ELR (cell line): ENCODE data around the gene ELF5.

Experiments used
- DNase-seq: peaks from one replicate; pipeline ENCODE4 v3.0.0-alpha.2; 2015; ENCODE audit warnings: low read depth

The ELF5 gene

GRCh38 chr11:34492806-34493414, 20.7 kb downstream of the ELF5 start:
- DNase-seq: peak; percentile 73

- DNase-seq: no peak
Measured at GRCh38 chr11:34490304-34490703, 23.3 kb downstream of the ELF5 start.

GRCh38 chr11:34488855-34489557, 24.6 kb downstream of the ELF5 start:
- no peak for DNase-seq

GRCh38 chr11:34487430-34487829, 26.2 kb downstream of the ELF5 start:
- DNase-seq: no peak

- DNase-seq: no peak
Measured at GRCh38 chr11:34483106-34483874, 30.3 kb downstream of the ELF5 start.

GRCh38 chr11:34481307-34481706, 32.3 kb downstream of the ELF5 start:
- DNase-seq: no peak

GRCh38 chr11:34480314-34480713, 33.3 kb downstream of the ELF5 start:
- DNase-seq: no peak

GRCh38 chr11:34478845-34479663, 34.5 kb downstream of the ELF5 start:
- no peak for DNase-seq

- peak; percentile 8 for DNase-seq
Measured at GRCh38 chr11:34476849-34477248, 36.7 kb downstream of the ELF5 start.

- DNase-seq: no peak
Measured at GRCh38 chr11:34475656-34476055, 37.9 kb downstream of the ELF5 start.

GRCh38 chr11:34473603-34474169, 39.9 kb downstream of the ELF5 start:
- DNase-seq: no peak

- peak; percentile 65 for DNase-seq
Measured at GRCh38 chr11:34468209-34468841, 45.3 kb downstream of the ELF5 start.

- peak; percentile 6 for DNase-seq
Measured at GRCh38 chr11:34466802-34467488, 46.6 kb downstream of the ELF5 start.

- no peak for DNase-seq
Measured at GRCh38 chr11:34464591-34465051, 49.0 kb downstream of the ELF5 start.

GRCh38 chr11:34461215-34461614, 52.4 kb downstream of the ELF5 start:
- no peak for DNase-seq

- no peak for DNase-seq
Measured at GRCh38 chr11:34460278-34460677, 53.3 kb downstream of the ELF5 start.

- DNase-seq: no peak
Measured at GRCh38 chr11:34459507-34460162, 54.0 kb downstream of the ELF5 start.

- DNase-seq: no peak
Measured at GRCh38 chr11:34458525-34458924, 55.1 kb downstream of the ELF5 start.

- no peak for DNase-seq
Measured at GRCh38 chr11:34457607-34458006, 56.0 kb downstream of the ELF5 start.
